Measurements from ENCODE around the gene LIMS2. TPM values are rescaled to one million over a fixed set of nuclear protein-coding genes. Genes with fewer than 3 reads are reported as not detected.
A peak's percentile ranks its signal among the peaks of the same experiment; 100 is the strongest.

LIMS2 gene
- total RNA-seq, 1 experiment from 2014 or later = not detected

- no peak for DNase-seq (ENCODE audit: low read depth)
- in situ Hi-C loops (cut with HindIII; ENCODE audit: low pct_unique_long_range_greater_than_20kb, low sequenced_read_pairs) = no loop called here
Measured at GRCh38 chr2:127651971-127652550, 23.3 kb downstream of the LIMS2 start.

- DNase-seq (ENCODE audit: low read depth) = no peak
- in situ Hi-C loops (cut with HindIII; ENCODE audit: low pct_unique_long_range_greater_than_20kb, low sequenced_read_pairs) = no loop called here
Measured at GRCh38 chr2:127651381-127651809, 23.9 kb downstream of the LIMS2 start.

- no peak for DNase-seq (ENCODE audit: low read depth)
- in situ Hi-C loops (cut with HindIII; ENCODE audit: low pct_unique_long_range_greater_than_20kb, low sequenced_read_pairs) = no loop called here
Measured at GRCh38 chr2:127650785-127651380, 24.4 kb downstream of the LIMS2 start.

- DNase-seq (ENCODE audit: low read depth) = no peak
- in situ Hi-C loops (cut with HindIII; ENCODE audit: low pct_unique_long_range_greater_than_20kb, low sequenced_read_pairs) = no loop called here
Measured at GRCh38 chr2:127650041-127650784, 25.1 kb downstream of the LIMS2 start.

GRCh38 chr2:127649684-127650040 lies 25.7 kb downstream of the LIMS2 start:
- in situ Hi-C loops (cut with HindIII; ENCODE audit: low pct_unique_long_range_greater_than_20kb, low sequenced_read_pairs) = no loop called here
- DNase-seq (ENCODE audit: low read depth) = peak; percentile 58

GRCh38 chr2:127649100-127649611 lies 26.2 kb downstream of the LIMS2 start:
- DNase-seq (ENCODE audit: low read depth) = no peak
- in situ Hi-C loops (cut with HindIII; ENCODE audit: low pct_unique_long_range_greater_than_20kb, low sequenced_read_pairs) = no loop called here

- in situ Hi-C loops (cut with HindIII; ENCODE audit: low pct_unique_long_range_greater_than_20kb, low sequenced_read_pairs) = no loop called here
- DNase-seq (ENCODE audit: low read depth) = no peak
Measured at GRCh38 chr2:127648321-127648720, 27.0 kb downstream of the LIMS2 start.

GRCh38 chr2:127647242-127648190 lies 27.8 kb downstream of the LIMS2 start:
- in situ Hi-C loops (cut with HindIII; ENCODE audit: low pct_unique_long_range_greater_than_20kb, low sequenced_read_pairs) = no loop called here
- DNase-seq (ENCODE audit: low read depth) = no peak

GRCh38 chr2:127646487-127647241 lies 28.7 kb downstream of the LIMS2 start:
- in situ Hi-C loops (cut with HindIII; ENCODE audit: low pct_unique_long_range_greater_than_20kb, low sequenced_read_pairs) = no loop called here
- no peak for DNase-seq (ENCODE audit: low read depth)

- DNase-seq (ENCODE audit: low read depth) = no peak
- in situ Hi-C loops (cut with HindIII; ENCODE audit: low pct_unique_long_range_greater_than_20kb, low sequenced_read_pairs) = no loop called here
Measured at GRCh38 chr2:127645395-127646291, 29.7 kb downstream of the LIMS2 start, which contains the start of gene GPR17. TSS of gene GPR17 (plus strand) at chr2:127646153. CDS start at chr2:127650736, 4,583 bp downstream.

- DNase-seq (ENCODE audit: low read depth) = no peak
- in situ Hi-C loops (cut with HindIII; ENCODE audit: low pct_unique_long_range_greater_than_20kb, low sequenced_read_pairs) = no loop called here
Measured at GRCh38 chr2:127645026-127645394, 30.3 kb downstream of the LIMS2 start.

GRCh38 chr2:127644066-127645025 lies 31.0 kb downstream of the LIMS2 start:
- in situ Hi-C loops (cut with HindIII; ENCODE audit: low pct_unique_long_range_greater_than_20kb, low sequenced_read_pairs) = no loop called here
- DNase-seq (ENCODE audit: low read depth) = no peak

GRCh38 chr2:127643439-127644065 lies 31.8 kb downstream of the LIMS2 start:
- in situ Hi-C loops (cut with HindIII; ENCODE audit: low pct_unique_long_range_greater_than_20kb, low sequenced_read_pairs) = no loop called here
- DNase-seq (ENCODE audit: low read depth) = no peak

GRCh38 chr2:127642706-127643438 lies 32.5 kb downstream of the LIMS2 start:
- no peak for DNase-seq (ENCODE audit: low read depth)
- in situ Hi-C loops (cut with HindIII; ENCODE audit: low pct_unique_long_range_greater_than_20kb, low sequenced_read_pairs) = no loop called here

Measured in Caki2 (cell line).